ENCODE results near the gene MFSD11.
"Not testable (repeated sequence)": the region's sequence is repeated elsewhere in the genome, so short reads cannot be mapped to it uniquely, and the experiment has no call there.

Gene MFSD11

GRCh38 chr17:76789235-76789788 lies 51.4 kb downstream of the MFSD11 start:
- DNase-seq (ENCODE audit: low read depth in 1 of 2, low spot score in 1 of 2) = peak in 1 of 2 experiments; percentile 68
- TF ChIP-seq JUND (IDR thresholded peaks at IDR 0.05; ENCODE audit: low read depth) = no peak
- in situ Hi-C loops (cut with HindIII; ENCODE audit: low pct_unique_long_range_greater_than_20kb, low sequenced_read_pairs) = no loop called here

GRCh38 chr17:76791053-76791980 lies 53.4 kb downstream of the MFSD11 start:
- peak; percentile 22; the same call in 1 of the 2 replicates for TF ChIP-seq JUND (IDR thresholded peaks at IDR 0.05; ENCODE audit: low read depth)
- peak in 1 of 2 experiments; percentile 25 for DNase-seq (ENCODE audit: low read depth in 1 of 2, low spot score in 1 of 2)
- in situ Hi-C loops (cut with HindIII; ENCODE audit: low pct_unique_long_range_greater_than_20kb, low sequenced_read_pairs) = no loop called here

- no peak for TF ChIP-seq JUND (IDR thresholded peaks at IDR 0.05; ENCODE audit: low read depth)
- in situ Hi-C loops (cut with HindIII; ENCODE audit: low pct_unique_long_range_greater_than_20kb, low sequenced_read_pairs) = no loop called here
- no peak for DNase-seq (ENCODE audit: low read depth in 1 of 2, low spot score in 1 of 2)
Measured at GRCh38 chr17:76792348-76792747, 54.4 kb downstream of the MFSD11 start.

- DNase-seq (ENCODE audit: low read depth in 1 of 2, low spot score in 1 of 2) = peak in 1 of 2 experiments; percentile 72
- in situ Hi-C loops (cut with HindIII; ENCODE audit: low pct_unique_long_range_greater_than_20kb, low sequenced_read_pairs) = no loop called here
- no peak for TF ChIP-seq JUND (IDR thresholded peaks at IDR 0.05; ENCODE audit: low read depth)
Measured at GRCh38 chr17:76793775-76794174, 55.9 kb downstream of the MFSD11 start.

GRCh38 chr17:76796081-76796480 lies 58.2 kb downstream of the MFSD11 start:
- in situ Hi-C loops (cut with HindIII; ENCODE audit: low pct_unique_long_range_greater_than_20kb, low sequenced_read_pairs) = no loop called here
- DNase-seq (ENCODE audit: low read depth in 1 of 2, low spot score in 1 of 2) = no peak
- no peak for TF ChIP-seq JUND (IDR thresholded peaks at IDR 0.05; ENCODE audit: low read depth)

GRCh38 chr17:76797241-76797840 lies 59.4 kb downstream of the MFSD11 start:
- in situ Hi-C loops (cut with HindIII; ENCODE audit: low pct_unique_long_range_greater_than_20kb, low sequenced_read_pairs) = no loop called here
- TF ChIP-seq JUND (IDR thresholded peaks at IDR 0.05; ENCODE audit: low read depth) = no peak
- DNase-seq (ENCODE audit: low read depth in 1 of 2, low spot score in 1 of 2) = peak in 1 of 2 experiments; percentile 29

DNA sequence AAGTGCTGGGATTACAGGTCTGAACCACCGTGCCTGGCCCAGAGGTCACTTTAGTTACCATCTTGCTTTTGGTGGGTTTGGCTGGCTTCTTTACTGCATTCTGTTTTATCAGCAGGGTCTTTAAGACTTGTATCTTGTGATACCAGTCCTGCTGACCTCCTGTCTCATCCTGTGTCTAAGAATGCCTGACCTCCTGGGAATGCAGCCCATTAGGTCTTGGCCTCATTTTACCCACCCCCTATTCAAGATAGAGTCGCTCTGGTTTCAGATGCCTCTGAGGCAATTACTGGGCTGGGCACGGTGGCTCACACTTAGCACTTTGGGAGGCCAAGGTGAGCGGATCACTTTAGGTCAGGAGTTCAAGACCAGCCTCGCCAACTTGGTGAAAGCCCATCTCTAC lies 63.8 kb downstream of the MFSD11 start:
- no peak for DNase-seq (ENCODE audit: low read depth in 1 of 2, low spot score in 1 of 2)
- TF ChIP-seq JUND (IDR thresholded peaks at IDR 0.05; ENCODE audit: low read depth) = no peak
- in situ Hi-C loops (cut with HindIII; ENCODE audit: low pct_unique_long_range_greater_than_20kb, low sequenced_read_pairs) = no loop called here

DNA sequence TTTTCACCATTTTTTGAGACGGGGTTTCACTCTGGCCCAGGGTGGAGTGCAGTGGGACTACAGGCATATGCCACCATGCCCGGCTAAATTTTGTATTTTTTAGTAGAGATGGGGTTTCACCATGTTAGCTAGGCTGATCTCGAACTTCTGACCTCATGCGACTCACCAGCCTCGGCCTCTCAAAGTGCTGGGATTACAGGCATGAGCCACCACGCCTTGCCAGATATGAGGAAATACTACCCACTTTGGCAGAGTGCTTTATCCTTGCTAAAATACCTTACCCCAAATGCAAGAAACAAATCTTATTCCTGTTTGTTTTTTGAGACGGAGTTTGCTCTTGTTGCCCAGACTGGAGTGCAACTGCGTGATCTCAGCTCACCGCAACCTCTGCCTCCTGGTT lies 67.4 kb downstream of the MFSD11 start:
- in situ Hi-C loops (cut with HindIII; ENCODE audit: low pct_unique_long_range_greater_than_20kb, low sequenced_read_pairs) = no loop called here
- no peak for DNase-seq (ENCODE audit: low read depth in 1 of 2, low spot score in 1 of 2)
- TF ChIP-seq JUND (IDR thresholded peaks at IDR 0.05; ENCODE audit: low read depth) = no peak

DNA sequence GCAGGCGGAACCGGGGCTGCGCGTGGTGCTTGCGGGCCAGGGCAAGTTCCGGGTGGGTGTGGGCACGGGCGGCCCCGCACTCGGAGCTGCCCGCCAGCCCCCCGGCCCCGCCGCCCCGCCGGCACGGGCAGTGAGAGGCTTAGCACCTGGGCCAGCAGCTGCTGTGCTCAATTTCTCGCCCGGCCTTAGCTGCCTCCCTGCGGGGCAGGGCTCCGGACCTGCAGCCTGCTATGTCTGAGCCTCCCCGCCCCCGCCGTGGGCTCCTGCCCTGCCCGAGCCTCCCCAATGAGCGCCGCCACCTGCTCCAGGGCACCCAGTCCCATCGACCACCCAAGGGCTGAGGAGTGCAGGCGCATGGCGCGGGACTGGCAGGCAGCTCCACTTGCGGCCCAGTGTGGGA lies 68.2 kb downstream of the MFSD11 start:
- DNase-seq (ENCODE audit: low read depth in 1 of 2, low spot score in 1 of 2); in situ Hi-C loops (cut with HindIII; ENCODE audit: low pct_unique_long_range_greater_than_20kb, low sequenced_read_pairs): not testable (repeated sequence)

- DNase-seq (ENCODE audit: low read depth in 1 of 2, low spot score in 1 of 2); in situ Hi-C loops (cut with HindIII; ENCODE audit: low pct_unique_long_range_greater_than_20kb, low sequenced_read_pairs): not testable (repeated sequence)
Measured at GRCh38 chr17:76806767-76807166, 68.8 kb downstream of the MFSD11 start.

GRCh38 chr17:76808326-76808725 lies 70.4 kb downstream of the MFSD11 start:
- TF ChIP-seq JUND (IDR thresholded peaks at IDR 0.05; ENCODE audit: low read depth) = no peak
- in situ Hi-C loops (cut with HindIII; ENCODE audit: low pct_unique_long_range_greater_than_20kb, low sequenced_read_pairs) = no loop called here
- DNase-seq (ENCODE audit: low read depth in 1 of 2, low spot score in 1 of 2) = no peak

GRCh38 chr17:76810956-76811355 lies 73.0 kb downstream of the MFSD11 start:
- DNase-seq (ENCODE audit: low read depth in 1 of 2, low spot score in 1 of 2) = no peak
- in situ Hi-C loops (cut with HindIII; ENCODE audit: low pct_unique_long_range_greater_than_20kb, low sequenced_read_pairs) = no loop called here
- TF ChIP-seq JUND (IDR thresholded peaks at IDR 0.05; ENCODE audit: low read depth) = no peak

DNA sequence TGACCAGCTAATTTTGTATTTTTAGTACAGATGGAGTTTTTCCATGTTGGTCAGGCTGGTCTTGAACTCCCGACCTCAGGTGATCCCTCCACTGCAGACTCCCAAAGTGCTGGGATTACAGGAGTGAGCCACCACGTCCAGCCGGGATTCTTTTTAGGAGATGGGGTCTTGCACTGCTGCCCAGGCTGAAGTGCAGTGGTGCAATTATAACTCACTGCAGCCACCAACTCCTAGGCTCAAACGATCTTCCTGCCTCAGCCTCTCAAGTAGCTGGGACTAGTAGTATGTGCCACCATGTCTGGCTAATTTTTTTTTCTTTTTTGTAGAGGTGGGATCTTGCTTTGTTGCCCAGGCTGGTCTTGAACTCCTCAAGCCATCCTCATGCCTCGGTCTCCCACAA lies 73.9 kb downstream of the MFSD11 start:
- DNase-seq (ENCODE audit: low read depth in 1 of 2, low spot score in 1 of 2) = no peak
- TF ChIP-seq JUND (IDR thresholded peaks at IDR 0.05; ENCODE audit: low read depth) = no peak
- in situ Hi-C loops (cut with HindIII; ENCODE audit: low pct_unique_long_range_greater_than_20kb, low sequenced_read_pairs) = no loop called here
